Measurements from ENCODE around the gene IER2.

IER2 gene

GRCh38 chr19:13150187-13150930 lies at the start of gene IER2, which contains the start of gene STX10:
Gene IER2 (plus strand): TSS chr19:13150411. CDS start chr19:13153187, 2,776 bp downstream.
Gene STX10 (minus strand): TSS chr19:13150375. CDS start chr19:13150173, 202 bp downstream.
- FAIRE-seq, result peak; percentile 81

- FAIRE-seq, result no peak
These were observed 49.2 kb upstream of the IER2 start for GRCh38 chr19:13100841-13101589.

- FAIRE-seq, result no peak
These were observed 48.4 kb upstream of the IER2 start for GRCh38 chr19:13101590-13102415.

GRCh38 chr19:13102416-13102665 lies 47.9 kb upstream of the IER2 start:
- FAIRE-seq, result no peak

- FAIRE-seq, result no peak
These were observed 47.3 kb upstream of the IER2 start, which contains the start of gene LYL1 for GRCh38 chr19:13102666-13103580. Gene LYL1 (minus strand): TSS chr19:13102858. CDS start chr19:13101171, 1,687 bp downstream.

- FAIRE-seq, result no peak
These were observed 46.4 kb upstream of the IER2 start for GRCh38 chr19:13103581-13104359.

- no peak for FAIRE-seq
These were observed 45.8 kb upstream of the IER2 start for GRCh38 chr19:13104360-13104847.

- FAIRE-seq, result no peak
These were observed 45.1 kb upstream of the IER2 start for GRCh38 chr19:13104848-13105711.

GRCh38 chr19:13109361-13110098 lies 40.7 kb upstream of the IER2 start:
- no peak for FAIRE-seq

GRCh38 chr19:13110099-13110610 lies 40.1 kb upstream of the IER2 start:
- no peak for FAIRE-seq

- no peak for FAIRE-seq
These were observed 37.7 kb upstream of the IER2 start for GRCh38 chr19:13112555-13112954.

- no peak for FAIRE-seq
These were observed 34.3 kb upstream of the IER2 start for GRCh38 chr19:13115936-13116281.

- FAIRE-seq, result peak; percentile 93
These were observed 33.7 kb upstream of the IER2 start, which contains the start of gene TRMT1 for GRCh38 chr19:13116282-13117175. Gene TRMT1 (minus strand): TSS chr19:13116740. CDS start chr19:13116399, 341 bp downstream.

- FAIRE-seq, result no peak
These were observed 32.9 kb upstream of the IER2 start for GRCh38 chr19:13117176-13117771.

GRCh38 chr19:13117772-13118423 lies 32.3 kb upstream of the IER2 start, which contains the start of gene NACC1:
Gene NACC1 (plus strand): TSS chr19:13118264. CDS start chr19:13135208, 16,944 bp downstream.
- FAIRE-seq, result no peak

GRCh38 chr19:13118424-13119193 lies 31.6 kb upstream of the IER2 start:
- no peak for FAIRE-seq

Data from G401.6 (cell line).